Stimulated activated CD8-positive, alpha-beta memory T cell treated with anti-CD3 and anti-CD28 coated beads, Interleukin-7, amount 100 ng/mL, for 48 hours (primary cell): Measurements from ENCODE around the gene TNFRSF1B.
A peak's percentile ranks its signal among the peaks of the same experiment; 100 is the strongest.
"Not testable (repeated sequence)": the region's sequence is repeated elsewhere in the genome, so short reads cannot be mapped to it uniquely, and the experiment has no call there.

Experiments used
- DNase-seq, 2 donors: peaks; one replicate each; pipeline ENCODE4 v3.0.0-alpha.2; 2020; ENCODE audit warnings: low read depth in 1 of 2; ENCODE audit errors: extremely low read depth in 1 of 2

TNFRSF1B gene

DNA sequence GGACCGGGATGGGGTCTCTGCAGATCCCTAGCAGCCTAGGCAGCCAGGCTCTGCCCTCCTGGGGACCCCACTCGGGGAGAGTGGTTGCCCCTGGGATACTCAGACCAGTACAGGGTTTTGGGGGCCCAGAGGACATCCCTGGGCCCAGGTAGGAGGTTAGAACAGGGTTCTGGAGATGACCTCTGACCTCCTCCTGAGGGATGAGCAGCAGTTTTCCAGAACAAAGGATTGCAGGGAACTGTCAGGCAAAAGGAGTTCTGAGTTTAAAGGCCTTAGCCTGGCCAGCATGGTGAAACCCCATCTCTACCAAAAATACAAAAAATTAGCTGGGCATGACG is 42.7 kb downstream of the TNFRSF1B start:
- no peak for DNase-seq

DNA sequence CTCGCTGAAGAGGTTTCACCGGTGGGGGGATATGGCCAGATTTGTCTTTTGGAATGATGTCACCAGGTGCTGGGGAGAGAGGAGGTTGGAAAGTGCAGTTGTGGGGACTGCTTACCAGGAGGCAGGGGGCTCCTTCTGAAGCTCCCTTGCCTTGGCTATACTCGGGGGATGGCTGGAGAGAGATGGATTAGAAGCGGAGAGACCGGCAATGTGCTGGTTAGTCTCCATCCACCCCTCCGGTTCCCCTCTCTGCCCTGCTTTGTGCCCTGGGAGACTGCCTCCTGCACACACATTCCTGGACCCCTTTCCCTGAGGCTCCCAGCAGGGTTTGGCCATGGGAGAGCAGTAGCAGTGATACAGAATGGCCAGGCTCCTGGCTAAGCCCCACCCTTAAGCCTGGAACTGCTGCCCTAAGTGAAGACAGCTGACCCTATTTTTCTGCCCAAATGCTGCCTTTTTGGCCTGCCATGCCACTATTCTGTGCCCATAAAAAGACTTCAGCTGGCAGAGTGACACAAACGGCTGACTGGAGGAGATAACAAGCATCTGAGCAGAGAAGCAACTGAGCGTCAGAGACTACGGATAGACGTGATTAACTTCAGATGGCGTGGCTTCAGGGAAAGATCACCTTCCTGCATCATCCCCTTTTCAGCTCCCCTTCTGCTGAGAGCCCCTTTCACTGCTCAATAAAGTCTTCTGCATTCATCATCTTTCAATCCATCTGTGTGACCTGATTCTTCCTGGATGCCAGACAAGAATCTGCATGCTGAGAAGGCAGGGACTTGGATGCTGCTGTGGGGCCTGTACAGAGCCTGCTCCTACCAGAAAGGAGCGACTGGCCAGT is 48.5 kb downstream of the TNFRSF1B start:
- no peak for DNase-seq

- DNase-seq: no peak
Measured at GRCh38 chr1:12219800-12220199, 53.0 kb downstream of the TNFRSF1B start.

GRCh38 chr1:12220890-12221289 is 54.1 kb downstream of the TNFRSF1B start:
- DNase-seq: no peak

- not testable (repeated sequence) for DNase-seq
Measured at GRCh38 chr1:12222700-12223099, 55.9 kb downstream of the TNFRSF1B start.

GRCh38 chr1:12224092-12224491 is 57.3 kb downstream of the TNFRSF1B start:
- not testable (repeated sequence) for DNase-seq

GRCh38 chr1:12228979-12229378 is 62.2 kb downstream of the TNFRSF1B start:
- DNase-seq: no peak

DNA sequence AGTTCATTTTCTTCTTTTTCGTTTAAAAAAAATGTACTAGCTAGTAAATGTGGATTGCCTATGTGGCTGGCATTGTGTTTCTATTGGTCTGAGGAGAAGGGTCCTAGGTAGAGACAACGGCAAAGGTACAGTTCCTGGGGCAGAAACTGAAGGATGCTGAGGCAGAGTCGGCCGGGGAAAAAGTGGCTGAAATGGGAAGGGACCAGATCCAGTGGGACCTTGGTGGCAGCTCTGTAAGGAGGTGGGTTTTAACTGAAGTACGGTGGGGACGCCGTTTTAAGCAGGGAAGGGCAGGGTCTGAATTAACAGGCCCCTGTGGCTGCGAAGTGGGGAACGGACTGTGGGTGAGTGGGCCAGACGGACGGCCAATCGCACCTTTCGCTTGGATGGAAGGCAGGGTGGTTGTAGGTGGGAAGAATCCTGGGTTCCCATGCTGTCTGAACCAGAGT is 62.6 kb downstream of the TNFRSF1B start:
- no peak for DNase-seq

DNA sequence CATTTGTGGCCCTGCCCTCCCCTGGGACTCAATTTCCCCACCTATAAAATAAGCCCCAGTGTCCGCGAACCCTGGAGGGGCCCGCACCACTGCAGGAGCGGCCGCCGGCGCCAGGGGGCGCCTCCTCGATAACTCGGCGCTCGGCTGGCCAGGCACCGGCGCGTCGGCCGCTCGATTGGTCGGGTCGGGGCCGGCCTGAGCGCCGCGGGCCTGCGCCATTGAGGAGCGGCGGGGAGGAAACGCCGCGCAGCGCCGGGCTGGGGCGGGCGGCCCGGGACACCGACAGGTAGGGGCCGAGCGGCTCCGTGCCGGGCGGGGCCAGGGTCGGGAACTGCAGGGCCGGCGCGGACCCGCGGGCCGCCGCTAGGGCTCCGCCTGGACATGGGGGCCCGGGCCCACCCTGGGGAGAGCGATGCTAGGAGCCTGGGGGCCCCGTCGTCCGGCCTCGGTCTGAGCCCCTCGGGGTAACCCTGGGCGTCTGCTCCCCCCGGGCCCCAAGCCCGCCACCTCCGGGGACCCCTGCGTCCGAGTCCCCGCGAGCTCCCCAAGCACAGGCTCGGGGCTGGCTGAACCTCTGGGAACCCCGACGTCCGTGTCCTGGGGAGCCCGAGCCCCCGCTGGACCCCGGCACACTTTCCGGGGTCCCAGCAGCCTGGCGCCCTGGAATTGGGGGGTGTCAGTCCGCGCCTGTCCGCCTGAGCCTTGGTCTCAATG is 63.2 kb downstream of the TNFRSF1B start, which contains the start of gene VPS13D:
Gene VPS13D (plus strand): TSS at position 196 of the 714 bp plus-strand sequence. CDS start 4,237 bp downstream, outside the sequence.
- DNase-seq: peak; percentile 64 to 76

DNA sequence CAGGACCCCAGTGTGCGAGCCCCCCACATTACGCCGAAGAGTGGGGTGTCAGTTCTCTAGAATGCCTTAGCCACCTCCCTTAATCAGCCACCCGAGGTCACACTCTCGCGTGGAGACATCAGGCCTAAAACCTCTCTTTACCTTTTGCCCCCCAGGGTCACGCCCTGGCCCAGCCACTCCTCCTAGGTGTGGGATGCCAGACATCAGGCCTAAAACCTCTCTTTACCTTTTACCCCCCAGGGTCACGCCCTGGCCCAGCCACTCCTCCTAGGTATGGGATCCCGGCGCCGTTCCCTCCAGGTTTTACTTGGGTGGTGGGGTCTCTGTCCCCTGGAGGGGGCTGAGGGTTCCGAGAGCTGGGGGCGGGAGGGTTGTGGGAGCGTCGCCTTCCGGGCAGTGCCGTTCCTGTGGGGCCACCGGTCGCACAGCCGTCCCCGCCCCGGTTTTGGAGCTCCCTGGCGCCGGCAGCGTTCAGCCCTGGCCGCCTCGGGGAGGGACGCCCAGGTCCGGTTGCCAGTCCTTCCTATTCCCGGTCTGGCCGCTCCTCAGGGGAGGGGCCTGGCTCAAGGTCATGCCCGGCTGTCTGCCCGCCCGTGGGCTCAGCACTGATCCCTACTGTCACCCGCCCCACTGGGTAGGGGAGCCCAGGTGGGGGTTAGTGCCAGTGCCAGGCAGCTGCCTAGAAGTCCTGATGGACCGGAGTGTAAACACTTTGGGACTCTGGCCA is 63.9 kb downstream of the TNFRSF1B start:
- DNase-seq: no peak

DNA sequence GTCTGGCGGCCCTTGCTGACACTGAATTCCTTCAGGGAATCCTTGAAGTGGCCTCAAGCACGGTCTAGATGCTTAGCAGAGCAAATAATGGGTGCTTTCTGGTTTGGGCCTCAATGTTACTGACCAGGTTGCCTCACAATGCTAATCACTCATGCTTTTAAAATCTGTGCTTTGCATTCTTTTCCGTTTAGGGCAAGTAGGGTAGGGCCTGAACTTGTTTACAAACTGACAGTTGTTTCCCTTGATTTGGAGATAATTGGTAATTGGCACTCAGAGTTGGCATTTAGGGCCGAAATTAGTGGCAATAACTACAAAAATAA is 64.4 kb downstream of the TNFRSF1B start:
- no peak for DNase-seq

DNA sequence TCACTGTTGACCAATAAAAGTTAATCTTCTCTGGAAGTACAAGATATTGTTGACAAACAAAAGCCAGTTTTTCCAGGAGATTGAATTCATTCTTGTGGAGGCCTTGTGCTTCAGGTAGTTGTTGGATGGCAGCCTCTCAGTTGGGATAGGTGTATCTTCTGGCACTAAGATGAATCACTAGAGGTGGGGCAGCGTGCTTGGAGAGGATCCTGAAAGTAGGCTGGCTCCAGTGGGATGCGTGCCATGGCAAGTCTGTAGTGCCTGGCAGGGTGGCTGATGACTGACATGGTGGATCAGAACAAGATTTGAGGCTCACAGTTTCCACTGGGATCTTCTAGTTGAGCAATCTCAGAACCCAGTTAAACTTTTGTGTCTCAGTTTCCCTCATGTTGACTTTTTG is 65.4 kb downstream of the TNFRSF1B start:
- no peak for DNase-seq

- DNase-seq: no peak
Measured at GRCh38 chr1:12244078-12244477, 77.3 kb downstream of the TNFRSF1B start.

- no peak for DNase-seq
Measured at GRCh38 chr1:12244585-12244984, 77.8 kb downstream of the TNFRSF1B start.

- DNase-seq: no peak
Measured at GRCh38 chr1:12245116-12245515, 78.3 kb downstream of the TNFRSF1B start.

GRCh38 chr1:12245733-12246132 is 78.9 kb downstream of the TNFRSF1B start:
- no peak for DNase-seq

DNA sequence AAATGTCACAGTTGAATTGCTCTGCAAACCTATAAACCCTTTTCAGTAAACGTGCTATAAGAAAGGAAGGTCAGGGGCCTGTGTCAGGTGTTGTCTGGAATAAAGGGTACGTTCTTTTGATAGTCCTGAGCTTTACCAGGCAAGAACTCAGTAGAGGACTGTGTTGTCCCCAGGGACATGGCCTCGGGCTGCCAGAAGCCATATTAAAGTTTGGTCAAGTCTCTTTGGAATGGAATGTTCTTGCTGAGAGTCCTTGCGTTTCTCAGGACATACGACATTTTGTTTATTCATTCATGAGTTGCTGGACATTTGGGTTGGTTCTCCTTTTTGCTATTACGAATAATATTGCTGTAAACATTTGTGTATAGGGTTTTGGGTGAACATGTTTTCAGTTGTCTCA is 79.8 kb downstream of the TNFRSF1B start:
- DNase-seq: no peak

DNA sequence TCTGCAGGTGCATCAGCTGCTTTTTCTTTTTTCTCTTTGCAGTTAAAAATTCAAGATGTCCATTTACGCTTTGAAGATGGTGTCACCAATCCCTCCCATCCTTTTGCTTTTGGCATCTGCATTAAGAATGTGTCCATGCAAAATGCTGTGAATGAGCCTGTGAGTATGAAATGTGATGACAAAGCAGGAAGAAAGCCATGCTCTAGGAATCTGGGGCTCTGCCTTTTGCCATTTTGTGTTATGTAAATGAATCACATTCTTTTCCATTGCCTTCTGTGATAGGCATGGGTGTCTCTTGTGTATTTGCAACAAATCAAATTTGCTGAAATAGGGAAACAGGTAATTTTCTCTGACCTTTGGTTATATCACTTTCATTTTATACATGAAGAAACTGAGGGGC is 82.4 kb downstream of the TNFRSF1B start:
- no peak for DNase-seq

DNA sequence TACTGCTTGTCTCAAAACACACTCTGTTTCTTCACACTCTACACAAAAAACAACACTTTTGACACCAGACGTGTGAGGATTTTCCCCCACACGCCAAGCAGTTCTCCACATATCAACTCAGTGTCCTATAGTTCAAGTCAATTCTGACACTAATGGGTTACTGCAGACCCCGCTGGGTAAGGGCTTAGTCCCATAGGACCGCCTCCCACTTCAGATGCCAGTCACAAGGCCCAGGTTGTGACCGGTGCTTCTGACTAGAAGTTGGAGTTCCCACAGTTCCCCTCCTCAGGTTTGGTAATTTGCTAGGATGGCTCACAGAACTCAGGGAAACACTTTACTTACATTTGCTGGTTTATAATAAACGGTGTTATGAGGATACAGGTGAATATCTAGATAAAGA is 83.0 kb downstream of the TNFRSF1B start:
- DNase-seq: no peak

DNA sequence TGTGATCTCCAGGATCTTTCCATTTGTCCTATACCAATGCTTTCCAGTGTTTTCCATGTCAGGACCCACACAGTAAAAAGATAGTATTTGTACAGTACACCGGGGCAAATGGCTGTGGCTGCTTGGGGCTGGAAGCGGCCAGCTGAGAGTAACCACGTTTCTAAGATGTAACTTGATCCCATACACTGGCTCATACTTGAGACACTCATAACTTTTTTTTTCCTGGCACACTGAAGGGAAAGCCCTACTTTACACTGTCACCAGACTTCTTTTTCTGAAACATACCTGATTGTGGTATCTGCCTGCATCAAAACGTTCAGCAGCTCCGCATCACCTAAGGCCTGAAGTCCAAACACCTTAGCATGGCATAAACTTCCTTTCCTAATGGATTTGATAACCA is 84.7 kb downstream of the TNFRSF1B start:
- DNase-seq: no peak

GRCh38 chr1:12255913-12256312 is 89.1 kb downstream of the TNFRSF1B start:
- no peak for DNase-seq

- DNase-seq: no peak
Measured at GRCh38 chr1:12258272-12258671, 91.5 kb downstream of the TNFRSF1B start.
